Activated CD8-positive, alpha-beta memory T cell treated with anti-CD3 and anti-CD28 coated beads, Interleukin-2, amount 10 ng/mL, durations not matched to agents 7 days and 5 days (primary cell): ENCODE results near the gene DLGAP4. TPM values are rescaled to one million over a fixed set of nuclear protein-coding genes. Genes with fewer than 3 reads are reported as not detected.
"Not testable (repeated sequence)": the region's sequence is repeated elsewhere in the genome, so short reads cannot be mapped to it uniquely, and the experiment has no call there.

Experiments
- ATAC-seq: fragments of 150-1000 bp; cut with Tn5 transposase; one replicate; pipeline ENCODE4 v1.10.0; 2021; ENCODE audit warnings: moderate library complexity
- CTCF ChIA-PET: fragments of 350-600 bp; sonication (Branson Sonifier 250); formaldehyde crosslinking; loops from one replicate; lab custom pipeline; 2021; ENCODE audit warnings: antibody characterized with exemption; lab: Charles Lee
- DNase-seq: peaks from one replicate; pipeline ENCODE4 v3.0.0-alpha.2; 2020
- H3K27ac Mint-ChIP-seq: one replicate; pipeline ENCODE4 v1.8.0; 2021; ENCODE audit warnings: mild to moderate bottlenecking, mixed read lengths
- H3K27me3 Mint-ChIP-seq: one replicate; pipeline ENCODE4 v1.8.0; 2021; ENCODE audit warnings: mixed read lengths
- H3K36me3 Mint-ChIP-seq: one replicate; pipeline ENCODE4 v1.8.0; 2021; ENCODE audit warnings: mild to moderate bottlenecking, mixed read lengths
- H3K4me1 Mint-ChIP-seq: one replicate; pipeline ENCODE4 v1.8.0; 2021; ENCODE audit warnings: mixed read lengths
- H3K4me3 Mint-ChIP-seq: one replicate; pipeline ENCODE4 v1.8.0; 2021; ENCODE audit warnings: mild to moderate bottlenecking, moderate library complexity, mixed read lengths
- H3K9me3 Mint-ChIP-seq: one replicate; pipeline ENCODE4 v1.8.0; 2022; ENCODE audit warnings: low read depth, mixed read lengths
- total RNA-seq, 2 experiments: library from RNA; stranded (reverse); gene quantifications; one replicate each; pipeline ENCODE4 v1.2.3, GENCODE V29; 2021

Gene DLGAP4
- total RNA-seq, 2 experiments from 2014 or later: 18.8 to 19.6 TPM

DNA sequence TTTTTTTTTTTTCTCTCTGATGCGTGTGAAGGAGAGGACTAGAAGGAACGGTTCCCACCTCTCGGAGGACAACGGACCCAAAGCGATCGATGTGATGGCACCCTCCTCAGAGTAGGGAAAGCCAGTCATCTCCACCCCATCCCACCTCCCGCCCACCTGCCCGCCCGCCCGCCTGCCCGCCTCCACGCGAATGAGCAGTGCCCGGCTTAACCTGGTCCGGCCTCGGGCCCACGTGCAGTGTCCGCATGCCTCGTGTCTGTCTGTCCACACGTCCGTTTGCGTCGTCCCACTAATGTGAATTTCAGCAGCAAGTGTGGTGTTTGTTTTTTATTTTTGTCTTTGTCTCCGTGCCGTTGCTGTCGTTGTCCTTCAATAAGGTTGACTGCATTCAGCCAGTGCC is 193.1 kb downstream of the DLGAP4 start:
- no peak for DNase-seq
- Mint-ChIP-seq H3K4me1 (no peaks in the 10 kb centered on the region), H3K36me3 (no peaks in the 10 kb centered on the region), H3K9me3 (no peaks in the 10 kb centered on the region), H3K27me3 (no peaks in the 10 kb centered on the region), H3K27ac (no peak overlapping the region), H3K4me3 (no peak overlapping the region)
- CTCF ChIA-PET: no interaction called here
- no peak for ATAC-seq

DNA sequence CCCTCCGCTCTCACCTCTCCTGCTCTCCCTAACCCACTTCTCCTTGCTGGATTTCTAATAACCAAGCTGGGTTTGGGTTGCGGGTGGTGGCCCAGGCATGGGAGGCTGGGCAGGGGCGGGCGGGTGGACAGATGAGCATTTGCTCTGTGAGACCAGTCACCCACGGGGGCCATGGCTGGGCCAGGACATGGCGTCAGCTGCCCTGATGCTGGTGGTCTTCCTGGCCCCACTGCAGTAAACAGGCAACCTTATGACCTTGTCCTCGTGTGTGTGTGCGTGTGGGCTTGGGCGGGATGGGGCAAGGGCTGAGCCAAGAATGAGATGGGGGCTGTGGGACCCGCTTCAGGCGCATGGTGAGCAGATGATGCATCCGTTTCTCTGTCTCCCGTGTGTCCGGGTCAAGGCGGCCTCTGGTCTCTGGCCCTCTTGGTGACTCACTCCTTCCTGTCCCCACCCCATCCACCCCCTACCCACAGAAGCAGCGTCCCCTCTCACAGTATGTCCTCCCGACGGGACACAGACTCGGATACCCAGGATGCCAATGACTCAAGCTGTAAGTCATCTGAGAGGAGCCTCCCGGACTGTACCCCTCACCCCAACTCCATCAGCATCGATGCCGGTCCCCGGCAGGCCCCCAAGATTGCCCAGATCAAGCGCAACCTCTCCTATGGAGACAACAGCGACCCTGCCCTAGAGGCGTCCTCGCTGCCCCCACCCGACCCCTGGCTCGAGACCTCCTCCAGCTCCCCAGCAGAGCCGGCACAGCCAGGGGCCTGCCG is 193.8 kb downstream of the DLGAP4 start:
- ATAC-seq (no peak), DNase-seq (no peak)
- no peaks in the 10 kb centered on the region for H3K9me3 Mint-ChIP-seq
- H3K4me1 Mint-ChIP-seq: no peaks in the 10 kb centered on the region
- no peak overlapping the region for H3K4me3 Mint-ChIP-seq
- CTCF ChIA-PET: no interaction called here
- H3K27me3 Mint-ChIP-seq: no peaks in the 10 kb centered on the region
- no peak overlapping the region for H3K27ac Mint-ChIP-seq
- no peaks in the 10 kb centered on the region for H3K36me3 Mint-ChIP-seq

DNA sequence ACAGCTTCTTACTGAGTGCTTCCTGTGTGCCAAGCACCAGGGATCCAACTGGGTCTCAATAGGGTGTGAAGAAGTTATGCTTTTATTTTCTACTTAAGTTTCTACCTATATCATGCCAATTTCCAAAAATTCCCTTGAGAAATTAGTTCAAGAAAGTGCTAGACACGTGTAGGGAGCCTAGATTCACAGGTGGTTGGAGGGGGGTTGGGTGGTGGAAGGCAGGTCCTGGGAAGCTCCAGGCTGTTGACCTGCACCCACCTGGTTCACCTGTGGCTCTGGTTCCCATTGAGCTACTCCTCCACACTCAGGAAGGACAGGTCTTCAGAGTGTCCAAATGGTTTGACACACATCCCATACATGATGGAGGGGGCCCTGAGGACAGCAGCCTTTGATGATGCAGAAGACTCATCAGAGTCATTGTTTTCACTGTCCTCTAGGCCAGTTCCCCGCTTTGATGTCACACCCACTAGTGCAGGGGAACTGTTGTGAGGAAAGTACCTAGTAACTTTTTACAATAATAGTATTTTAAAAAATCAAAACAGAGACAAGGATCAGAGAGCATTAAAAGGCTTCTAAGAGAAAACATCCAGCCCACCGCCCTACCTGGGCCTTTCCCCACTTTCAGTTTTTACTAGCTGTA is 195.3 kb downstream of the DLGAP4 start:
- no peaks in the 10 kb centered on the region for H3K36me3 Mint-ChIP-seq
- ATAC-seq: no peak
- H3K4me3 Mint-ChIP-seq: no peak overlapping the region
- H3K9me3 Mint-ChIP-seq: no peaks in the 10 kb centered on the region
- no peaks in the 10 kb centered on the region for H3K27me3 Mint-ChIP-seq
- no peak overlapping the region for H3K27ac Mint-ChIP-seq
- CTCF ChIA-PET: interaction anchor here (0.9 to 1.6 kb wide), 3 partner anchors 10 to 104 kb away, joined by 3 to 4 read pairs (median 3); partner anchors contain the start of gene RAB5IF
- peaks cover 2% of the 10 kb centered on the region for H3K4me1 Mint-ChIP-seq
- no peak for DNase-seq

DNA sequence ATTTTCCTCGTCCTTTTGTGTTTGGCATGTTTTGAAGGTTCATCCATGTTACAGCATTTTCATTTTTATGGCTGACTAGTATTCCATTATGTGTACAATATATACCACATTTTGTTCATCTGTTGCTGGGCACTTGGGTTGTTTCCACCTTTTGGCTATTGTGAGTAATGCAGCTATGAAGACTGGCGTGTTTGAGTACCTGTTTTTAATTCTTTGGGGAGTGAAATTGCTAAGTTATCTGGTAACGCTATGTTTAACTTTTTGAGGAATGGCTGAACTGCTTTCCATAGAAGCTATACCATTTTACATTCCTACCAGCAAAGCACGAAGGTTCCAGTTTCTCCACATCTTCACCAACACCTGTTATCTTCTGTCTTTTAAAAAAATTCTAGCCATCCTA is 198.2 kb downstream of the DLGAP4 start:
- Mint-ChIP-seq H3K4me1 (peaks cover 6% of the 10 kb centered on the region), H3K27me3 (no peaks in the 10 kb centered on the region), H3K4me3 (no peak overlapping the region), H3K9me3 (no peaks in the 10 kb centered on the region), H3K27ac (no peak overlapping the region), H3K36me3 (no peaks in the 10 kb centered on the region)
- DNase-seq: no peak
- no peak for ATAC-seq
- CTCF ChIA-PET: no interaction called here

GRCh38 chr20:36506253-36506652 is 200.1 kb downstream of the DLGAP4 start:
- H3K27ac Mint-ChIP-seq: no peak overlapping the region
- no peaks in the 10 kb centered on the region for H3K36me3 Mint-ChIP-seq
- H3K27me3 Mint-ChIP-seq: no peaks in the 10 kb centered on the region
- DNase-seq (no peak), ATAC-seq (peak; percentile 70)
- CTCF ChIA-PET: interaction anchor here (0.6 to 2.2 kb wide), 11 partner anchors 11 to 304 kb away, joined by 3 to 20 read pairs (median 5); partner anchors contain the start of gene RAB5IF
- no peak overlapping the region for H3K4me3 Mint-ChIP-seq
- no peaks in the 10 kb centered on the region for H3K9me3 Mint-ChIP-seq
- H3K4me1 Mint-ChIP-seq: peaks cover 6% of the 10 kb centered on the region

GRCh38 chr20:36507746-36508145 is 201.6 kb downstream of the DLGAP4 start:
- DNase-seq (no peak), ATAC-seq (no peak)
- Mint-ChIP-seq H3K9me3 (no peaks in the 10 kb centered on the region), H3K27ac (no peak overlapping the region), H3K36me3 (peaks cover 4% of the 10 kb centered on the region), H3K27me3 (no peaks in the 10 kb centered on the region), H3K4me1 (peaks cover 6% of the 10 kb centered on the region), H3K4me3 (no peak overlapping the region)
- CTCF ChIA-PET: no interaction called here

- H3K27me3 Mint-ChIP-seq: no peaks in the 10 kb centered on the region
- peaks cover 17% of the 10 kb centered on the region for H3K4me1 Mint-ChIP-seq
- CTCF ChIA-PET: interaction anchor here (1.6 kb wide), 1 partner anchor 26 kb away, joined by 3 read pairs; no protein-coding TSS in a partner anchor
- ATAC-seq: peak; percentile 60
- no peak for DNase-seq
- peak overlapping the region; percentile 41 for H3K27ac Mint-ChIP-seq
- H3K36me3 Mint-ChIP-seq: peaks cover 1% of the 10 kb centered on the region
- H3K9me3 Mint-ChIP-seq: no peaks in the 10 kb centered on the region
- H3K4me3 Mint-ChIP-seq: no peak overlapping the region
Measured at GRCh38 chr20:36519012-36519719, 213.0 kb downstream of the DLGAP4 start.

DNA sequence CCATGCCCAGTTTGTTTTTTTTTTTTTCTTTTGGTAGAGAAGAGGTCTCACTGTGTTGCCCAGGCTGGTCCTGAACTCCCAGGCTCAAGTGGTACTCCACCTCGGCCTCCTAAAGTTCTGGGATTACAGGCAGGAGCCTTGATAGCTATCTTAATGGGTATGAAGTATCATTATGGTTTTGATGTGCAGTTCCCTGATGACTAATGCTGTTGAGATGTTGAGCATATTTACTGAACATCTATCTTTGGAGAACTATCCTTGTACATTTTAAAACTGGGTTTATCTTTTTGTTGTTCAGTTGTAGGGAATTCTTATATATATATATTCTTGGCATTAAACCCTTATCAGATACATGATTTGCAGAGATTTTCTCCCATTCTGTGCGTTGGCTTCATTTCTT is 213.8 kb downstream of the DLGAP4 start:
- peaks cover 1% of the 10 kb centered on the region for H3K36me3 Mint-ChIP-seq
- no peak for DNase-seq
- H3K27me3 Mint-ChIP-seq: no peaks in the 10 kb centered on the region
- CTCF ChIA-PET: no interaction called here
- ATAC-seq: peak; percentile 16
- peak overlapping the region; percentile 10 for H3K27ac Mint-ChIP-seq
- peaks cover 17% of the 10 kb centered on the region for H3K4me1 Mint-ChIP-seq
- no peaks in the 10 kb centered on the region for H3K9me3 Mint-ChIP-seq
- no peak overlapping the region for H3K4me3 Mint-ChIP-seq

- Mint-ChIP-seq H3K36me3 (peaks cover 1% of the 10 kb centered on the region), H3K27me3 (no peaks in the 10 kb centered on the region), H3K4me3 (no peak overlapping the region), H3K4me1 (peaks cover 17% of the 10 kb centered on the region), H3K27ac (no peak overlapping the region), H3K9me3 (no peaks in the 10 kb centered on the region)
- ATAC-seq (no peak), DNase-seq (no peak)
- CTCF ChIA-PET: interaction anchor here (1.5 kb wide), 1 partner anchor 15 kb away, joined by 3 read pairs; no protein-coding TSS in a partner anchor
Measured at GRCh38 chr20:36521526-36521925, 215.4 kb downstream of the DLGAP4 start.

- H3K36me3 Mint-ChIP-seq, ATAC-seq, H3K4me3 Mint-ChIP-seq, H3K9me3 Mint-ChIP-seq, DNase-seq, H3K27me3 Mint-ChIP-seq, H3K27ac Mint-ChIP-seq: not testable (repeated sequence)
- CTCF ChIA-PET: interaction anchor here (1.5 kb wide), 1 partner anchor 16 kb away, joined by 3 read pairs; no protein-coding TSS in a partner anchor
- H3K4me1 Mint-ChIP-seq: peaks cover 17% of the 10 kb centered on the region
Measured at GRCh38 chr20:36522412-36522811, 216.3 kb downstream of the DLGAP4 start.

DNA sequence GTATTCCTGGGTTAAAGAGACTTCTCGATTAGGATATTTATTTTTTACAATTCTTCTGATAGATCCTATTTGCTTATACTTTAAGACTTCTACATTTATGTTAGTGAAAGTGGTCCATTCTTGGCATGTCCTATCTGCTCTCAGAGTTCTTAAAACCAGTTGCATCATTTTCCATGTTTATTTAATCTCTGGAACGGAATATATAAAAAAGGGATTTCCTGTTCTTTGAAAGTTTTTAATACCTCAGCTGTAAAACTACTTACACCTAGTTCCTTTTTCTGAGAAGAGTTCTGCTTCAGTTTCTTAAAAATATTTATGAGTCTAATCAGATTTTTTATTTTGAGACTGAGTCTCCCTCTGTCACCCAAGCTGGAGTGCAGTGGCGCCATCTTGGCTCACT is 217.2 kb downstream of the DLGAP4 start:
- Mint-ChIP-seq H3K4me3 (no peak overlapping the region), H3K9me3 (no peaks in the 10 kb centered on the region), H3K27me3 (no peaks in the 10 kb centered on the region), H3K36me3 (peaks cover under 1% of the 10 kb centered on the region), H3K4me1 (peaks cover 16% of the 10 kb centered on the region), H3K27ac (no peak overlapping the region)
- ATAC-seq (no peak), DNase-seq (no peak)
- CTCF ChIA-PET: no interaction called here

DNA sequence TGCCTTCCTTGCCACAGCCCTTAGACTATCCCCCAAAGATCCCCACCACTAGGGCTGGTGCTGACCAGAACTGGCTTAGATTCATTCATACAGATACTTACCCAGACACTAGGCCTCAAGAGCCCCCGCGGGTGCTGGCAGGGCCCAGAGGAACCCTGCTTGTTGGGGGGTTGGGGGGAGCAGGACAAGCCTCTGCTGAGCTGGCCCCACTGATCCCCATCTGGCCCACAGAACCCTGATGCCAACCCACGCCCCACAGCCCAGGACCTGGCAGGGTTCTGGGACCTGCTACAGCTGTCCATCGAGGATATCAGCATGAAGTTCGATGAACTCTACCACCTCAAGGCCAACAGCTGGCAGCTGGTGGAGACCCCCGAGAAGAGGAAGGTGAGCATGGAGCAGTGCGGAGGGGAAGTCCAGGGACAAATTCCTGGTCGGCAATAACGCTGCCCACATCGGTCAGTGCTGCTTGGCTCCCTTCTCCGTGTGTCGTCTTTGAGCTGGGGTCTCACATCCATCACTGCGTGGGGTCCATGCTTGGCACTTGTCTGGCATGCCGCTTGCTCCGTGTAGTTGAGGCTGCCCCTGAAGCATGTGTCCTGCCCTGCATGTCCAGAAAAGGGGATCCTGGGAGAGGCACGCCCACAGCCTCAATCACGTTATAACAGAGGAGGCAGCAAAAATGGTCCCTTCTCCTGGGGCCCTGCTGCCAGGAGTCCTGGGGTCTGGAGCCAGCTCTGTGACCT is 219.7 kb downstream of the DLGAP4 start:
- ATAC-seq (no peak), DNase-seq (no peak)
- H3K36me3 Mint-ChIP-seq: no peaks in the 10 kb centered on the region
- no peaks in the 10 kb centered on the region for H3K9me3 Mint-ChIP-seq
- no peak overlapping the region for H3K27ac Mint-ChIP-seq
- H3K4me1 Mint-ChIP-seq: no peaks in the 10 kb centered on the region
- CTCF ChIA-PET: no interaction called here
- H3K4me3 Mint-ChIP-seq: no peak overlapping the region
- H3K27me3 Mint-ChIP-seq: no peaks in the 10 kb centered on the region

- ATAC-seq: no peak
Measured at GRCh38 chr20:36526521-36527011, 220.4 kb downstream of the DLGAP4 start.

More at GRCh38 chr20:36526521-36527011, 220.4 kb downstream of the DLGAP4 start:
- Mint-ChIP-seq H3K9me3 (no peaks in the 10 kb centered on the region), H3K27ac (no peak overlapping the region), H3K4me3 (no peak overlapping the region), H3K36me3 (no peaks in the 10 kb centered on the region), H3K27me3 (no peaks in the 10 kb centered on the region), H3K4me1 (no peaks in the 10 kb centered on the region)
- CTCF ChIA-PET: no interaction called here
- no peak for DNase-seq
